BE2C (cell line): ENCODE data around the gene FATE1.

Experiments
- DNase-seq: peaks from one replicate; pipeline ENCODE4 v3.0.0-alpha.2; 2020
- H3K27me3 ChIP-seq: fragments of 250-450 bp; sonication (Bioruptor Pico); 2 replicates; pipeline ENCODE4 v1.5.1; 2020; ENCODE audit warnings: mild to moderate bottlenecking
- H3K36me3 ChIP-seq: fragments of 250-450 bp; sonication (Bioruptor Pico); 2 replicates; pipeline ENCODE4 v1.5.1; 2020; ENCODE audit warnings: mild to moderate bottlenecking
- H3K4me1 ChIP-seq: fragments of 250-450 bp; sonication (Bioruptor Pico); 2 replicates; pipeline ENCODE4 v1.5.1; 2020
- H3K4me3 ChIP-seq: 2 replicates; pipeline ENCODE4 v1.5.1; 2011; ENCODE audit warnings: low read depth, low read length
- H3K9me3 ChIP-seq: fragments of 250-450 bp; sonication (Bioruptor Pico); 2 replicates; pipeline ENCODE4 v1.5.1; 2020
- CTCF ChIP-seq: IDR thresholded peaks from 2 replicates; pipeline ENCODE4 v1.5.1; 2012; ENCODE audit warnings: mild to moderate bottlenecking, low read depth, low read length

FATE1 gene

DNA sequence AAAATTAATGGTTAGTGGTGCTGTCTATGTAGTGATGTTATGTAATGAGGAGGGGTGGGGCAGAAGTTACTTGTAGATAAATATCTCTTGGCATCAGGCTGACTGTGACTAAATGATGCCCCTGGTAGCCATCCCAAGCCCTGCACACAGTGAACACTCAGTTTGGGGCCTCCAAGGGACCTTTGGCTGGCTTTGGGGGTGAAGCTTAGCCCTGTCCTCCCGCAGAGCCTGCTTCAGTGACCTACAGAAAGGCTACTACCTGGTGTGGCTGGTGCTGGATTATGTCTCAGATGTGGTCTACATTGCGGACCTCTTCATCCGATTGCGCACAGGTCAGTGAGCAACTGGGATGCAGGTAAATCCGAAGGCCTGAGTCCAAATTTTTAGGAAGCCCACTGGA, 26.5 kb downstream of the FATE1 start:
- H3K4me1 ChIP-seq: no peaks in the 10 kb centered on the region
- no peaks in the 10 kb centered on the region for H3K36me3 ChIP-seq
- no peak for TF ChIP-seq CTCF
- no peaks in the 10 kb centered on the region for H3K9me3 ChIP-seq
- no peaks in the 10 kb centered on the region for H3K27me3 ChIP-seq
- no peak for DNase-seq
- H3K4me3 ChIP-seq: no peak overlapping the region

DNA sequence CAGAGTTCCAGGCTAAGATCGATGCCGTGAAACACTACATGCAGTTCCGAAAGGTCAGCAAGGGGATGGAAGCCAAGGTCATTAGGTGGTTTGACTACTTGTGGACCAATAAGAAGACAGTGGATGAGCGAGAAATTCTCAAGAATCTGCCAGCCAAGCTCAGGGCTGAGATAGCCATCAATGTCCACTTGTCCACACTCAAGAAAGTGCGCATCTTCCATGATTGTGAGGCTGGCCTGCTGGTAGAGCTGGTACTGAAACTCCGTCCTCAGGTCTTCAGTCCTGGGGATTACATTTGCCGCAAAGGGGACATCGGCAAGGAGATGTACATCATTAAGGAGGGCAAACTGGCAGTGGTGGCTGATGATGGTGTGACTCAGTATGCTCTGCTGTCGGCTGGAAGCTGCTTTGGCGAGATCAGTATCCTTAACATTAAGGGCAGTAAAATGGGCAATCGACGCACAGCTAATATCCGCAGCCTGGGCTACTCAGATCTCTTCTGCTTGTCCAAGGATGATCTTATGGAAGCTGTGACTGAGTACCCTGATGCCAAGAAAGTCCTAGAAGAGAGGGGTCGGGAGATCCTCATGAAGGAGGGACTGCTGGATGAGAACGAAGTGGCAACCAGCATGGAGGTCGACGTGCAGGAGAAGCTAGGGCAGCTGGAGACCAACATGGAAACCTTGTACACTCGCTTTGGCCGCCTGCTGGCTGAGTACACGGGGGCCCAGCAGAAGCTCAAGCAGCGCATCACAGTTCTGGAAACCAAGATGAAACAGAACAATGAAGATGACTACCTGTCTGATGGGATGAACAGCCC, 28.0 kb downstream of the FATE1 start:
- Histone ChIP-seq H3K4me3 (no peak overlapping the region), H3K4me1 (no peaks in the 10 kb centered on the region), H3K9me3 (no peaks in the 10 kb centered on the region), H3K27me3 (no peaks in the 10 kb centered on the region), H3K36me3 (no peaks in the 10 kb centered on the region)
- TF ChIP-seq CTCF: no peak
- no peak for DNase-seq

DNA sequence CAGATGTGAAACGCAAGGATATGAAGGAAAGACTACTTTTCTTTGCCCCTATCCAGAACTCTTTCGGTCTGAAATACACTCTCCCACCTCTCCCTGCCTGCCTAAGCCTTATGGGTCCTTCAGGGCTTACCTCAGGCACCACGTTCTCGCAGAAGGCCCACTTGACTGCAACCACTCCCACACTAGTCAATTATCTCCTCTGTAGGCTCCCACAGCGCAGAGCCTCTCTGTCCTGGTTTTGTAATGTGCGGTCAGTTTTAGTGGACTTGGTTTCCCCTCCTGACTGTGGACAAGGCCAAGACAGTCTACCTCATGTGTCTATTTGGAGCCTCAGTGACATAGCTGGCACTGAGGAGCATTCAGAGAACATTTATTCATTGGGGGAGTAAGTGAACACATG, 29.8 kb downstream of the FATE1 start:
- Histone ChIP-seq H3K27me3 (no peaks in the 10 kb centered on the region), H3K36me3 (no peaks in the 10 kb centered on the region), H3K4me3 (no peak overlapping the region), H3K4me1 (no peaks in the 10 kb centered on the region), H3K9me3 (no peaks in the 10 kb centered on the region)
- no peak for DNase-seq
- TF ChIP-seq CTCF: no peak

DNA sequence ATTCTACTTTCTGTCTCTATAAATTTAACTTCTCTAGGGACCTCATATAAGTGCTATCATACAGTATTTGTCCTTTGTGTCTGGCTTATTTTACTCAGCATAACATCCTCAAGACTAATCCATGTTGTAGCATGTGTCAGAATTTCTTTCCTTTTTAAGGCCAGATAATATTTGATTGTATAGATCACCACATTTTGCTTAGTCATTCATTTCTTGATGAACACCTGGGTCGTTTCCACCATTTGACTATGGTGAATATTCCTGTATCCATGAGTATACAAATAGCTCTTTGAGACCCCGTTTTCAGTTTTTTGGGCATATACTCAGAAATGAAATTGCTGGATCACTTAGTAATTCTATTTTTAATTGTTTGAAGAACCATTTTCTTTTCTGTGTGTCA, 30.7 kb downstream of the FATE1 start:
- DNase-seq: no peak
- H3K27me3 ChIP-seq: no peaks in the 10 kb centered on the region
- no peaks in the 10 kb centered on the region for H3K36me3 ChIP-seq
- TF ChIP-seq CTCF: no peak
- H3K9me3 ChIP-seq: no peaks in the 10 kb centered on the region
- no peak overlapping the region for H3K4me3 ChIP-seq
- H3K4me1 ChIP-seq: no peaks in the 10 kb centered on the region

DNA sequence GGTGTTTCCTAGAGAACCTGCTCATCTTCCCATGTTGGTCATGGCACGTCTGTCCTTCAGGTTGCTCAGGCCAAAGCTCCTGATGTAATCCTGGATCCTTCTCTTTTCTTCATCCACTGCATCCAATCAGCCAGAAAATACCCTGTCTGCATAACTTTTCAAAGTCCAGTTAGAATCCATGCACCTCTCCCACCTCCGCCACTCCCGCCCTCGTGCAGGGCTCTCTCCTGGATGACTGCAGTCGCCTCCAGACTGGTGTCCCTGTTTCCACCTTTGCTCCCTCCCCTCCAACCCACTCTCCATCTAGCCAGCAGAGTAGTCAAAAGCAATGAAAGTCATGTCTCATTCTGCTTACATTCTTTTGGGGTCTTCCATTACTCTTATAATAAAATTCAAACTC, 34.7 kb downstream of the FATE1 start:
- Histone ChIP-seq H3K9me3 (no peaks in the 10 kb centered on the region), H3K4me3 (no peak overlapping the region), H3K27me3 (no peaks in the 10 kb centered on the region), H3K36me3 (no peaks in the 10 kb centered on the region), H3K4me1 (no peaks in the 10 kb centered on the region)
- no peak for DNase-seq
- TF ChIP-seq CTCF: no peak

DNA sequence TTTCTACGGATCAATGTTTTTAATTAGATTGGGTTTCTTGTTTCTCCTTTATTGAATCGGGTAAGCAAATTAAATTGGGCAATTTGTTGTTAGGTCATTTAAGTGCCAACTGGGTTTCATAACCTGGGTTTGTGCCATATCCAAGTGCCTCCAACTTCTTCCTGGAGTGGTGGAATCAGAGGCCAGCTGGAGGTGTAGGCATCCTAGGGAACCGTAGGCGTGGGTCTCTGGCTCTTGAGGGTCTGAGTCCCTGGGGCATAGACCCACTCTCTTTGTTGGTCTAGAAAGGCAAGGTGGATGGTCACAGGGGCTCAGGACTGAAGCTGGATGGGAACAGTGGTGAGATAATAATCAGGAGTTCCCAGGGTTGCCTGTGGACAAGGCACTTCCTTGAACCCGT, 37.0 kb downstream of the FATE1 start:
- TF ChIP-seq CTCF: no peak
- H3K9me3 ChIP-seq: no peaks in the 10 kb centered on the region
- no peak for DNase-seq

More for the DNA sequence above, 37.0 kb downstream of the FATE1 start:
- H3K36me3 ChIP-seq: no peaks in the 10 kb centered on the region
- H3K4me1 ChIP-seq: no peaks in the 10 kb centered on the region
- no peaks in the 10 kb centered on the region for H3K27me3 ChIP-seq
- no peak overlapping the region for H3K4me3 ChIP-seq
